ENCODE results near the gene ING4.
"Not testable (repeated sequence)": the region's sequence is repeated elsewhere in the genome, so short reads cannot be mapped to it uniquely, and the experiment has no call there.

ING4 gene

DNA sequence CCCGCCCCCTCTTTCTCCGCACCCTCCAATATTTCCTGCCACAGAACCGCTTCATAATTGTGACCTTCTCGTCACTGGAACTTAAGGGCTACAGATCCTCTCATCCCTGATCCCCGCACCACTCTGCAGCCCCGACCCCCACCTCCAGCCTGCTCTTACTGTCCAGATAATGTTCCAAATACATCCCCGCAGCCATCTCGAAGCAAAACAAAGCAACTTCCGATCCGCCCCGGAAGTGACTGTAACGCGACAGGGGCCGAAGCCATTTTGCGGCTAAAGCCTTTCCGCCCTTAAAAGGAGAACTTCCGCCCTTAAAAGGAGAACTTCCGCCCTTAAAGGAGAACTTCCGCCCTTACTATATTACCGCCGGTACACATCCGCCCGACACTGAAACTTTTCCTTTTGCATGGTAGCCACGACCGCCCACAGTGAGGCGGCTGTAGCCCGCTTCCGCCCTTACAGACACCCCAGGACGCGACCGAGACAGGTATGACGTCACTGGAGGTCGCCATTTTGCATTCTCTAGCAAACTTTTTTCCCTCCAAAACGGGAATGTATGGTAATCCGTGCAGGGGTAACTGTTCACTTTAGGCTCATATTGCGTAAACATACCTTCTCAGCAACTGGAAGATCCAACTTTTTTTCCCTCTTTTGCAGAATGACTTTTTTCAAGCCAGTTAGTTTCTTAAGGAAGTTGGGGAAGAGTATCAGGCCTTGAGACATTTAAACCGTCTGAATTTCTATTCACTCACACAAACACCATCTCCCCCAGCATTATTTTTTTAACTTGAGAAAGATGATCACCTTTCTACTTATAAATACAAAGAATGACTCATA is at the start of gene ING4:
TSS of gene ING4 (minus strand) at position 214 of the 837 bp plus-strand sequence. CDS start at position 196, 18 bp downstream.
- peak; percentile 98 for DNase-seq (ENCODE audit: low read depth, low spot score)
- H3K27ac ChIP-seq, result peak within 1 kb of the TSS; percentile 45

DNA sequence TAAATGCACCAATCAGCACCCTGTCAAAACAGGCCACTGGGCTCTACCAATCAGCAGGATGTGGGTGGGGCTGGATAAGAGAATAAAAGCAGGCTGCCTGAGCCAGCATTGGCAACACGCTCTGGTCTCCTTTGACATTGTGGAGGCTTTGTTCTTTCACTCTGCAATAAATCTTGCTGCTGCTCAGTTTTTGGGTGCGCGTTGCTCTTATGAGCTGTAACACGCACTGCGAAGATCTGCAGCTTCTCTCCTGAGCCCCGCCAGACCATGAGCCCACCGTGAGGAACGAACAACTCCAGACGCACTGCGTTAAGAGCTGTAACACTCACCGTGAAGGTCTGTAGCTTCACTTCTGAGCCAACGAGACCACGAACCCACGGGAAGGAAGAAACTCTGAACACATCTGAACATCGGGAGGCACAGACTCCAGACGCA is 46.1 kb upstream of the ING4 start:
- no peak overlapping the region for H3K27ac ChIP-seq
- no peak for DNase-seq (ENCODE audit: low read depth, low spot score)

DNA sequence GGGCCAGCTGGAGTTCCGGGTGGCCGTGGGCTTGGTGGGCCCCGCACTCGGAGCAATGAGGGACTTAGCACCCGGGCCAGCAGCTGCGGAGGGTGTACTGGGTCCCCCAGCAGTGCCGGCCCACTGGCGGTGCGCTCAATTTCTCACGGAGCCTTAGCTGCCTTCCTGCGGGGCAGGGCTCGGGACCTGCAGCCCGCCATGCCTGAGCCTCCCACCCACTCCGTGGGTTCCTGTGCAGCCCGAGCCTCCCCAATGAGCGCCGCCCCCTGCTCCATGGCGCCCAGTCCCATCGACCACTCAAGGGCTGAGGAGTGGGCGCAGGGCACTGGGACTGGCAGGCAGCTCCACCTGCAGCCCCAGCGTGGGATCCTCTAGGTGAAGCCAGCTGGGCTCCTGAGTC is 45.4 kb upstream of the ING4 start:
- not testable (repeated sequence) for DNase-seq (ENCODE audit: low read depth, low spot score); H3K27ac ChIP-seq

DNA sequence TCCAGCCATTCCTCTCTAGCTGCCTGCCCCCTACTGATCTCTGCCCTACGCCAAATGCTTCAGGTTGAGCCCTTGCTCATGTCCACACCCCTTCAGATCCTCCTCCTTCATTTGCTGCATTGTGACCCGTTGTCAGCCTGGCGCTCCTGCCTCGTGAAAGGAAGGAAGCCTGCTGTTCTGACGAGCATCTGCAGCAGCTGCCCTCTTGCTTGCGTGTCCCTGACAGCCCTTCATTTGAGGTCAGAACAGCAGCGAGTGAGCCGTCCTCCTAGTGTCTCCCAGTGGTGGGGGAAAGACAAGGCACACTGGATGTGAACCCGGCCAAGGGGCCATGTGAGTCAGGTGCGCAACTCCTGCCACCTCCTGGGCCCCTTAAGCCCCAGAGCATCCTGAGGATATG is 40.7 kb upstream of the ING4 start:
- DNase-seq (ENCODE audit: low read depth, low spot score), result no peak
- H3K27ac ChIP-seq, result no peak overlapping the region

DNA sequence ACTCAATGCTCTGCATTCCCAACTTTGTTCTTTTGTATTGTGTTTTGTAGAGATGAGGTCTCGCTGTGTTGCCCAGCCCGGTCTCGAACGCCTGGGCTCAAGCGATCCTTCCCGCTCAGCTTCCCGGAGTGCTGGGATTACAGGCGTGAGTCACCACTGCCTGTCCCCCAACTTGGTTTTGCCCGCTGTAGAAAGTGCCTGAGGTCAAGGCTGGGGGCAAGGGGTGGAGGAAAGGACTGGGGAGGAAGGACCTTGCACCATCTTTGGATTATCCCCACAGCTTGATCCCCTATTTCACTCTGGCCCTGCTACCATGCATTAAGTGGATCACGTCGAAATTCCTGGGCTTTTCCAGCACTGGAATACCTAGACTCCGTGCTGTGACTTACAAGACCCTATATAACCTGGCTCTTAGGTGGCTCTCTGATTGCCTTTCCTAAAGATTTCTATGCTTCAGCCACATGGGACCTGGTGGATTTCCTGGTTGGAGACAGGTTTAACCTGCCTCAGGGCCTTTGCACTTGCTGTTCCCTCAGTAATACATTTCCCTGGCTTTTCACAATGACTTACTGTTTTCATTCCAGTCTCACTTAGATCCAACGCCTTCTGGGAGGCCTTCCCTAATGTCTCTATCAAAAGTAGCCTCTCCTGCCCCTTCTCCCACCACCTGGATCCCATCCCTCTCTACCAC is 38.3 kb upstream of the ING4 start:
- no peak for DNase-seq (ENCODE audit: low read depth, low spot score)
- no peak overlapping the region for H3K27ac ChIP-seq

DNA sequence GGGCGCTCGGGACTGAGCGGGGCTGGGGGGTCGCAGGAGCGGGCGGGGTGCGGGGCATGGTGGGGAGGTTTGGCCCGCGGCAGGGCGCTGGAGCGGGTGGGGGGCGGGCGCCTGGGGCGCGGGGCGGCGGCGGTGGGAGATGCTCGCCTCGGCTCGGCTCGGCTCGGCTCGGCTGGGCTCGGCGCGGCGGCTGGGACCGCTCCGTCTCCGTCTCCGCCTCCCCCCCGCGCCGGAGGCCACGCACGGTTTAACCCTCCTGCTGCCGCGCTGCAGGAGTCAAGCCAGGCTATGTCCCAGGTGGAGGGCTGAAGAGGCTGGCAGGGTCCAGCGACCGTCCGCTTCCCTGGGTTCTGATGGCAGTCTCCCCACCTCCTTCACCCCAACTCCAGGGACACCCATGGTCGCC is 37.7 kb upstream of the ING4 start, which contains the start of gene PIANP:
TSS of gene PIANP (minus strand) at position 170 of the 406 bp plus-strand sequence. CDS start 2,754 bp downstream, outside the sequence.
- no peak within 1 kb of the TSS for H3K27ac ChIP-seq
- DNase-seq (ENCODE audit: low read depth, low spot score), result no peak

DNA sequence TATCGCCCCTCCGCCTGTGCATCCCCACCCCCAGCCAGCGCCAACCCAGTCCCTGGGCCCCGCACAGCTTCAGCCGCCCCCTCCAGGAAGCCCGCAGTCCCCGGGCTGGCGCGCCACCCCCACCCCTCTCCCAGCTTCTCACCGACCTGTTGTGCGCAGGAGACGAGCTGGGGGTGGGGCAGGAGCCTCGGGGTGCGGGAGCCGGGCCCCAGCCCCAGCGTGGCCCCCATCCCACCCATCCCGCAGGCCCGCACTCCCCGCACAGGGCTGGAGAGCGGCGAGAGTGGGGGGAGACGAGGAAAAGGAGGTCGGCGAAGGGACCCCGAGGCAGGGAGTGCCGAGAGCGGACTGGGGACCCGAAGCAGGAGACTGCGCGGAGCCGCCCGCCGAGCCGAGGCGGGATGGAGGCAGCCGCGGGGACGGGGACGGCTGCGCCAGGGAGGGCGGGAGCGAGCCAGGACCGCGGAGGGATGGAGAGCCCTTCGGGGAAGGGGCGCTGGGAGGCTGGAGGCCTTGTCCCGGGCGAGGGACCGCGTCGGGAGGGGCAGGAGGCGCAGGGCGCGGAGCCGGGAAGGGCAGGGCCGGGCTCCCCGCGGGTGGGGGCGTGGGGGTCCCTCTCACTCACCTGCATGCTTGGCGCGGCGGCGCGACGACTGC is 37.2 kb upstream of the ING4 start:
- H3K27ac ChIP-seq, result no peak overlapping the region
- DNase-seq (ENCODE audit: low read depth, low spot score), result no peak

DNA sequence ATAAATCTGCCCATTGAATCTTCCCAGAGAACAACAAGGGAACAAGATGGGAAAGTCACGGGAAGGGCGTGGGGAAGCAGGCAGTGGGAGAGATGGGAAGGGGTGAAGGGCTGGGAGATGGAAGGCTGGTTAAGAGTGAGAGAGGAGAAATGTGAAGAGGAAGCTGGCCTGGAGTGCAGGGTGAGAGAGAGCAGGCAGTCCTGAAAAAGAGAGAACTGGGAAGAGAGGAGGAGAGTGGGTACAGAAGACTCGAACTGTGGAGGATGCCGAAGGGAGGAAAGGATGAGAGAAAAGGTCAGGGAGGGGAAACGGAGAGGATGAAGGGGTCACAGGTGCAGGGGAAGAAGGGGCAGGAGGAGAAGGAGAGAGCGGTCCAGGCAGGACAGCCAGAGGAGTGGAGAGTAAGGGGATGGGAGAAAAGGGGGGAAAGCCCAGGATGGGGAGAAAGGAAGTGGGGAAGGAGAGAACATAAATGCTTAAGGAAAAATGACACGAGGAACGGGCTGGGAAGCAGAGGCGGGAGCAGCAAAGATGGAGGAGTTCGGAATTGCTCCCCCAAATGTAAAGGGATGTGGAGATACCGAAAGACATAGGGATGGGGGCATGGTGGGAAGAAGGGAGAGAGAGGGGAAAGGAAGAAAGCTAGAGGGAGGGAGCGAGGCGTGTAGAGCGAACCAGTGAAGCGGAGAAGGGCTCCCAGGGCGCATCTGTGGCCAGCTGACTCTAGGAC is 36.5 kb upstream of the ING4 start:
- H3K27ac ChIP-seq, result no peak overlapping the region
- DNase-seq (ENCODE audit: low read depth, low spot score), result no peak

DNA sequence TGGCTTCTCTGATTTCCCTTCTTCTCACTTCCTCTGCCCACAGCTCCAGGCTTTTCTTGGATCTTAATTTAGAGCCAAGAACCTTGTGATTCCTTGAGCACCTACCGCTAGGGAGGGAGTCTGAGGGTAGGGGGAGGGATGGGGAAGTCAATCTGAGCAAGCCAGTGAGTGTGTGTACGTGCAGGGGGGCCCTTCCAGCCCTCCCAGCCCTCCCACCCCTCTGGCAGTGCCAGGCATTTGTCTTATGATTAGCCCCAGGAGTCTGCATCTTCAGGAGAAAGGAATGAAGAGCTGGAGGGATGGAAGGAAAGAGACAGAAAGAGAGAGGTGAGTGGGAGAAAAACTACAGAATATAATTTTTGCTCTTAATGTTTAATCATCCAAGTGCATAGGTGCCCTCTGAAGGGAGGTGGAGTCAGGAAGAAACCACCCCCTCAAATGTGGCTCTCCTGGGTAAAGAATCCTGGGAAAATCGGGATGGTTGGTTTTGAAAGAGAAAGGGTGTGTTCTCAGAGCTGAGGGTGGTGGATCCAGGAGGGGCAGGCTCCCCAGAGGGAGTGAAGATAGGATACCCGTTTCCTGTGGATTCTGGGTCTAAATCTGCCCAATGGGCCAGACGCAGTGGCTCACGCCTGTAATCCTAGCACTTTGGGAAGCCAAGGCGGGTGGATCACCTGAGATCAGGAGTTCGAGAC is 35.6 kb upstream of the ING4 start:
- no peak for DNase-seq (ENCODE audit: low read depth, low spot score)
- H3K27ac ChIP-seq, result no peak overlapping the region

DNA sequence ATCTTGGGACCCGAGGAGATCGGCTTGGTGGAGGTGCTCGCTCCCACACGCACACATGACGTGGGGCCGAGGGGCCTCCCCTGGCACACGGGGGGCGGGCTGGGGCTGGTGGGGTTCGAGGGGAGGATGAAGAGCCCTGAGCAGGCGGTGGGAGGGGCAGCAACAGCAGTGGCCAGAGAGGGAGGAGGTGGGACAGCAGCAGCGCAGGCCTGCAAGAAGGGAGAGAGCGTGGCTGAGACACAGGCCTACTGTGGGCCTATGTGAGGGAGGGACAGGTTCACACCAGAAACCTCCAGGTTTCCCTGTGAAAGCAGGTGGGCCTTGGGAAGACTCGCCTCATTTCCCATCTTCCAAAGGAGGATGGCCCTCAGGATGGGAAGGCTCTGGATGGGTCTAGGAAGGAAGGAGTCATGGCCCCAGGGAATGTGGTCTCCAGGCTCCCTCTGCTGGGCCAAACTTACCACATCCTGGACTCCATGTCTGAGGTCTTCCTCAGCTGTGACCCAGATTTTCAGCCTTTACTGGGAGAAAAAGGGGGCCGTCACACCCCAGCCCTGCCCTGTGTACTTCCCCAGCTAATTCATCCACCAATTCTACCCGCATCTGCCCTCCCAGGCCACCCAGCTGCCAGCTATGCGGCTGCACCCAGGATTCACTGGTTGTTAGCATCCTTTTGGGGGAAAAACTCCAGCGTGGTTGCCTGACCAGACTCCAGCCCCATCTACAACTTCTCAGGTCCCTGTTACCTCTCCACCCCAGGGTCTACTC is 34.8 kb upstream of the ING4 start:
- H3K27ac ChIP-seq, result no peak overlapping the region
- no peak for DNase-seq (ENCODE audit: low read depth, low spot score)

DNA sequence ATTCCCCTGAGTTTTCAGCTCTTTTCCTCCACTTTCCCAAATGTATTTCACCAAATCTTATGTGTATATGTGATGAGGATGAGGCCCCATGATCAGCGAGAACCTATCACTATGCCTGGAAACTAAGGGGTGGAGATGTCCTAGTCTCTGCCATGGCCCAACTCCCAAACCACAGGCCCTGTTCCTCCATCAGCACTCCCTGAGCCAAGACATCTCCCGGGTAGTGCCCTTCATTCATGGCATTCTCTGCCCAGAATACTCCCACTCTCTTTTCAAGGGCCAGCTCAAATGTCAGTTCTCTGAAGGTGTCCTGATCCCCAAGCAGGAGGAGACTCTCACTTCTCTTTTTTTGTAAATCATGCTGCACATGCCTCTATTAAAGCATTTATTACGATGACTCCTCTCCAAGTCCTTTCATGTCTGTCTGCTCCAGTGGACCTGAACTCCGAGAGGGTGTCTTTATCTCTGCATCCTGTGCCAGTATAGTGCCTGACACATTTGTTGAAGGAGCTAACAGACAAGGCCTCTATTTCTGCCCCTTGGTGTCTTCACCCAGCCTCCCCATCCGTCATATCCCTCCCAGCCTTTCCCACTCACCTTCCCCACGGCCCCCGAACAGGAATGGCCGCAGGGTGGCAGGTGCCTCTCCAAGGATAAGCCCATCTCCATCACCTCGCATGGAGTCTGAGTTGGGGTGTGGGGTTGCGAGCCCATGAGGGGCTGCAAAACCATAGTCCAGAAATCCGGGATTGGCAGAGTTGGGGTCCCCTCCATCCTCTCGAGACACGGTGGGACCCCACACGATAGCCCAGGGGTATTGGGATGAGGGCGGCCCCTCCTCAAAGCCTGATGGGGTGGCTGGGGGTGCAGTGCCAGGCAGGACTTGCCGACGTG is 34.0 kb upstream of the ING4 start:
- H3K27ac ChIP-seq, result no peak overlapping the region
- no peak for DNase-seq (ENCODE audit: low read depth, low spot score)

DNA sequence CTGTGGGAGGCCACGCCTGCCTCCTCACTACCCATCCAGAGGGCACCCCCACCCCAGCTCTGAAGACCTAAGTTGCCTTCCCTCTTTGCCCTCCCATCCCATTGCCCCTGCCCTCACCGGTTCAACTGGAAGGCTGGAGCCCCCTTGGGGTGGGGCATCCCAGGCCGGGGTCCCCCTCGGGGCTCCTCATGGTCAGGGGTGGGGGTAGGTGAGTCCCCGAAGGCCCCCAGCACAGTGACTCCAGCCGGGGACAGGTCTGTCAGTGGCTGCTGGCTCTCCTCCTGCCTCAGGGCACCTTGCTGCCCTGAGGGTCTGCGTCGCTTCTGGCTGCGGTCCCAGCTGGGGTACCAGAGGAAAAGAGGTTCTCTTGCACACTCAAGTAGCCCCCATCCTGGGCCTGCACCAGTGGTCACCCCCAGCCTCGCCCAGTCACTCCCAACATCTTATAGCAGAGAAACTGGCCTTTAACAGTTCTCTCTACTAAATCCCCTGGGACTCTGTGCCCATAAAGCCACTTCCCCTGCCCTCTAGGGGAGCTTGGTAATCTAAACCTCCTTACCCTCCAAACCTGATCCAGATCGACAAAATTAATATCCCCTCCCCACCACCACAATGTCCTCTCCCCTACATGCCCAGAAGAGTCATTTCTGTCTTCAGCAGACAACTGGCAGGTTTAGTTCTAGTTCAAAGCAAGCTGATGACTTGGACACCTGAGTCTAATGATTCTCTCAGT is 32.6 kb upstream of the ING4 start:
- DNase-seq (ENCODE audit: low read depth, low spot score), result no peak
- H3K27ac ChIP-seq, result no peak overlapping the region

DNA sequence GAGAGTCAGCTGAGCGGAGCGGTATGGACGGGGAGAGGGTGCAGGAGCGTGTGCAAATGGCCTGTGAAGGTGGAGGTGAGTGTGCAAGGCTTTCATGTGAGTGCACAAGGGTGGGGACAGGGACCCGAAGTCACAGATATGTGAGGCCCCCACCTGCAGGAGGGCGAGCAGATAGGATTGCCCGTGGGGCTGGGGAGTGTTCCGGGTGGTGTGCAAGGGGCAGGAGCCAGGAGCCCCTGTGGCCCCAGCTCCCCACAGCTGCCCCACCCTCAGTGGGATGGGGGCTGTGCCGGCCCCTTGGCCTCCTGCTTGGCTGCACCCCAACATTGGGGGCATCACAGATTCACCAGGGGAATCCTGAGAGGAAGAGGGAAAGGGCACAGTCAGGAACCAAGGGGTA is 31.8 kb upstream of the ING4 start:
- no peak for DNase-seq (ENCODE audit: low read depth, low spot score)
- H3K27ac ChIP-seq, result no peak overlapping the region

DNA sequence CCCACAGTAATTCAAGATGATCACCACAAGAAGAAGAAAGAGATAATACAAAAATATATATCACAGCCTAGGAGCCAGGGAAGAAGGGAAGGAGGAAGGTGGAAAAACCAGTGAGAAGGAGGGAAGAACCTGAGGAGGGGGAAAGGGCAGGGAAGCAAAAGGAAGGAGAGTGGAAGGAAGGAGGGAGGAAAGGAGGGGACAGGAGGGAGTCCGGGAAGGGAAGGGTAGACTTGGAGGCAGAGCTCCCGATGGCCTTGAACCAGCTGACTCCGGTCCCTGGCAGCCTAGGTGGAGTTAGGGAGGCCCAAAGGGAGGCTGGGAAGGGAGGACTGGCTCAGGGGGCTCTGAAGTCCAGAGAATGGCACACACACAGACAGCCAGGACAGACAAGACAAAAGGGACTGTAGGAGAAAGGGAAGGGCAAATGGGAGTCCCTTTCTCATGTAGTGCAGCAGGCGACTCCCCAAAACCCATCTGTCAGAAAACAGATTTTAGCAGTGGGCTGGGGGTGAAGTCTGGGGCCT is 31.0 kb upstream of the ING4 start:
- DNase-seq (ENCODE audit: low read depth, low spot score), result no peak
- no peak overlapping the region for H3K27ac ChIP-seq

DNA sequence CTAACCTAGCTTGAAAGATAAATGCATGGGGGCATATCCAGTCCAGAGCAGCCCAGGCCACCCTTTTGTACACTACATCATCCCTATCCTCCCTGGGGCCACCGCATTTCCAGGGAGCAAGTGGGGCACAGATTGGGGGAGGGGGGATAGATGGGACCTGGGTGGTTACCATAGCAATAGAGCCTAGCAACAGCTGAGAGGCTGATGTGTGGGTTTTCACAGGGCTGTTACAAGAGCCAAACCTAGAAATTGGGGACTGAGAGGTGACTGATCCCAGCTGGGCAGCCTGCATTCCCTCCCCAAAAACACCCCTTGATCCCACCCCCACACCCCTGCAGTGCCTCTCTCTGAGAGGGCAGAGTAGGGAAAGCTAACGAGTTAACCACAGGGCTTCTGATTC is 30.0 kb upstream of the ING4 start:
- H3K27ac ChIP-seq, result no peak overlapping the region
- no peak for DNase-seq (ENCODE audit: low read depth, low spot score)

DNA sequence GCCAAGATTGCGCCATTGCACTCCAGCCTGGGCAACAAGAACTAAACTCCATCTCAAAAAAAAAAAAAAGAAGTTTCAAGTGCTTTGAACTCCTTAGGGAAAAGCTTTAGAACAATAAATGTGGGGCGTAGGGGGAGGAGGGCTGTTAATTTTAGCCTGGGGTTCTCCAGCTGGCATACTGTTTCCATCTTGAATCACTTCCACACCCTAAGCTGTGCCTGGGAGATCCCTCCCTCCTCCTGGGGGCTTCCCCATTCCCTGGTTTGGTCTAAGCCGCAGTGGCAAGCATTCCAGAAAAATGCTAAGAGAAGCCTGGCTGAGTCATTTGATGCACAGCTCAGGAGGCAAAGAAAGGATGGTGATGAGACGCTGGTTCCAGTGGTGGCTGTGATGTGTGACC is 28.6 kb upstream of the ING4 start:
- H3K27ac ChIP-seq, result no peak overlapping the region
- DNase-seq (ENCODE audit: low read depth, low spot score), result no peak

All from epithelial cell of prostate (primary cell).